Stimulated activated CD8-positive, alpha-beta memory T cell treated with anti-CD3 and anti-CD28 coated beads, Interleukin-4, amount 100 ng/mL, for 24 hours (primary cell): ENCODE results near the gene GPER1.
"Not testable (repeated sequence)": the region's sequence is repeated elsewhere in the genome, so short reads cannot be mapped to it uniquely, and the experiment has no call there.

Experiments used
- DNase-seq: peaks from one replicate; pipeline ENCODE4 v3.0.0-alpha.2; 2020; ENCODE audit warnings: low read depth

Gene GPER1

DNA sequence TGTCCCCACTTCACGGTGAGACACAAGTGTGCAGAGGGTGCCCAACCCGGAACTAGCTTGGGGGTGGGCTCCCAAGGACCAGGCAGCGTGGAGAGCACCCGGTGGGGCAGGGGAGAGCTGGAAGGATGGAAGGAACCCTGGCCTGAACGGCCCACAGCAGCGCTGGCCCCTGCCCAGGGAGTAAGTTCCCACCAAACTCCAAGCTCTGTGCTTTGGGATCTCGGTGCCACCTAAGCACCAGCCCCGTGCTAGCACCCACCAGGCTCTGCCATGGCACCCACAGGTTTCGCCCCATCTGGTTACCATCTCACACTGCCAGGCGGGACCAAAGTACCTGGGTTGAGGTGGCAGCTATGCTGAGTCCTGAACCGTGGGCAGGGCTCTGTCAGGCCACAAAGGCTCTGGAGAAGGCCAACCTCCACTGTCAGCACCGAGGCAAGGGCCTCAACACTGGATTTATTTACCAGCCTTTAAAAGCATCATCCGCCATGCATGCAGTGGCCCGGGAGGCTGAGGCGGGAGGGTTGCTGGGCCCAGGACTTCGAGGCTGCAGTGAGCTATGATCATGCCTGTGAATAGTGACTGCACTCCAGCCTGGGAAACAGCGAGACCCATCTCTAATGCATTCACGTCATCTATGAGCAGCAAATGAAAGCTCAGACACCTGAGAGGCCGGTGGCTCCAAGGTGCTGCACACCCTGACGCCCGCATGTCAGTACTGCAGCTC is 16.0 kb downstream of the GPER1 start:
- DNase-seq = no peak

DNA sequence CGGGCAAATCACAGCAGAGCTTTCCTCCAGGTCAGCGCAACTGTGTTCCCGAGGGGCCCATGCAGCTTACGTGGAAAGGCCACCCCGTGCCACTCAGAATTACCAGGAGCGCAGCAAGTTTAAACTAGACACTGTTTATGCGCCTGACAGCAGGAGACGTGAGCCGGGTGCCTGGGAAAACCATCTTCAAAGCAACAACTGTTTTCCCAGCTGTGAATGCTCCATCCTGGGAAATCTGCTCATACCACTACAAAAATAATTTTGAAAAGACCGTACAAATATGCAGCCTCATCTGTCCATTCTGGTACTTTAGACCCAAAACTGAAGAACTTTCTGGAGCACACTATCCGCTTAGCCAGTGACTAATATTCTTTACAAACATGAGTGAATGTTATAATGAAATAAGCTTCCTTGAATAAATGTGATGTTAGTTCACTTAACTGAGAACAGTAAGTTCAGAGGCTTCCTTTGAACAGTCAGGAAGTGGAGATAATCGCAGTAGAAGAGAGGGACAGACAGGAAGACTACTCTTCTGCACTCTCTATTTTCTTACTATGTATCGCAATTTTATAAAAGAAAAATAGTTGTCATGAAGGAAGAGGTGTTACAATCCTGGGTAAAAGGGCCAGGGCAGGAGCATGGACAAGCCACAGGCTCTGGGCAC is 16.7 kb downstream of the GPER1 start:
- no peak for DNase-seq

DNA sequence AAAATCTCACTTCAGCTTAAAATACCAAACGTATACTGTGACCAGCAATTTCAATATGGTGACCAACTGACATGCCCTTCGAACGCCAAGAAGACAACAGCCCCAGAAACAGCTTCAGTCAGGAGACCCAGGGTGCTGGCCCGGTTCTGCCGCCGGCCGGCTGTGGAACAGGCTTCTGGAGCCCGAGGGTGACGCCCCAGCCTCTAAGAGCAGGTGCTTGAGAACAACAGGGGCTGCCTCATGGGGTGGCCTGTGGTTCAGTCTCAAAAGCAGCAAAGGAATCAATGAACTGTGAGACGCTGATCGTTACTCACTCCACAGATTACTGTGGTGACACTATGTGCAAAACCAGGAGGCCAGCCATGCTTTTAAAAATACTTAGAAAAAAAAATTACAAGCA is 17.3 kb downstream of the GPER1 start:
- DNase-seq = no peak

DNA sequence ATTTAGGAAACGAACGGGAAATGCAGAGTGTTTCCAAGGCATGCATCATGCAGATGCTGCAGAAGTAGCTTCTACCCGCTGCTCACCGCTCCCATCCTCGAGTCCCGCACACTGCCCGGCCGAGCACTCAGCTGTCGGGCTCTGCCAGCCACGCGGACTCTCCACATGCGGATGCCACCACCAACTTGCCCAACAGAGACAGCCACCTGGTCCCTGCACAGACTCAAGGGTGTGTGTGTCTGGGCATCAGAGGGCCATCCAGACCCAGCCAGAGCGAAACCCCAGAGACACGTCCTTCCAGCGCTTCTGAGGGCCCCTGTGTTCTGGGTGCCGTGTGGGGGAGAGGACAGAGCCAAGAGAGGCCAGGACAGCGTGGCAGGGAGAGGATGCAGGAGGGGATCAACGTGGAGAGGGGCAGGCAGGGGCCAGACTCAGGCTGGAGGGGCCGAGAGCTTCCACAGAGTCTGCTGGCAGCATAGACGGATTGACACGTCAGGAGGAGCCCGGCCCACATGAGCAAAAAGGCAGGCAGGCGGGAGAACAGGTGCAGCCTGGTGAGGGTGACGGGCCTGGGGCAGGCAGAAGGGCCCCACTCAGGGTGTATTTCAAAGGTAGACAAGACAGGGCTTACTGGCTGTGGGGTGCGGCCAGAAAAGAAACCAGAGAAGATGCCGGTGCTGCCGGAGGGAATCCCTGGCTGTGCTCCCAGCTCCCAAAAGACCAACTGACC is 18.3 kb downstream of the GPER1 start:
- DNase-seq = no peak

DNA sequence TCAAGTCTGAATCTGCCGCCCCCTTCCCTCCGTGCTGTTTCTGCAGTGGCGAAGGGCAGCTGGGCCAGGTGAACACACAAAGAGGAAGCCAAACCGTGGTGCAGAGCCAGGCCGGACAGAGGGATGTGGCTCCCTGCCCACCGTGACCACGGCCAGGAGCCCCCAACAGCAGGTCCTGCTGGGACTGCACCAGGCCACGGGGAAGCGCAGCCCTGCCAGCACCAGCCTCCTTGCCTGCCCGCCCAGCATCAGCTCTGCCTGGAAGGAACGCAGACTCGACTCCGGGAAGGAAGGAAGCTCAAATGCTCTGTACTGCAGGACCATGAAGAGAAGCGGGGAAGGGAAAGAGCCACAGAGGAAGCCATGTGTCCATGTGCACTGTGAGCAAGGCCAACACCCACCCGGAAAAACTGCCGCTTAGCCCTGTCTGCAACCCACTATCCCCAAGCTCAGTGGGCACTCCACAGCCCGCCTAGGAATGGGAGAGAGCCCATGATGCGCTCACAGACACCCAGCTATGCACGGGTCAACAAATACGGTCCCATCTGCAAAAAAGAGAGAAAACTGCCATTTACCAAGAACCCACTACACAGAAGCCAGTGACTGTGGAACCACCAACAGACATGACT is 19.0 kb downstream of the GPER1 start:
- no peak for DNase-seq

DNA sequence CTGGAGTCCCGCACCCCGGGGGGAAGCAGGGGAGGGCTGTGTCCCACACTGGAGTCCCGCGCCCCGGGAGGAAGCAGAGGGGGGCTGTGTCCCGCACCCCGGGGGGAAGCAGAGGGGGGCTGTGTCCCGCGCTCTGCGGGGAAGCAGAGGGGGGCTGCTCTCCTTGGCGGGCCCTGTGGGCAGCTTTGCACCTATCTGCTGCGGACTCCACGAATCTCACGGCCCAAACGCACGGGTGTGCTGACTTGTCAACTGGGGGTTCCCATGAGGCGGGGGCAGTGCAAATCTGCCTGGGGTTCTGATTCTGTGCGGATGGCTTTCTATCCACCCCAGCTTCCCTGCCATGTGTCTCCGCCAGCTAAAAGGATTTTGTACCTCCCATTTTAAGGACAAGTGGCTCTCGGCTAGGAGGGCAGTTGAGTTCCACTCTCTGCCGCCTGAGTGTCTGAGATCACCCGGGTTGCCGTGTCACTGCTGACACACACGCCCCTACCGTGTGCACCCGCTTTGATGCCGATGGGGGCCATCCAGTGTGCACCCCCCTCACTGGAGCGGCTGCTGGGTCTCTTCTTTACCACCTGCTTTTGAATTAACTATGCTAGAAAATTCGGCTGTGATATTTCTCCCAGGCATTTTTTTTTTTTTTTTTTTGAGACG is 20.5 kb downstream of the GPER1 start:
- no peak for DNase-seq

DNA sequence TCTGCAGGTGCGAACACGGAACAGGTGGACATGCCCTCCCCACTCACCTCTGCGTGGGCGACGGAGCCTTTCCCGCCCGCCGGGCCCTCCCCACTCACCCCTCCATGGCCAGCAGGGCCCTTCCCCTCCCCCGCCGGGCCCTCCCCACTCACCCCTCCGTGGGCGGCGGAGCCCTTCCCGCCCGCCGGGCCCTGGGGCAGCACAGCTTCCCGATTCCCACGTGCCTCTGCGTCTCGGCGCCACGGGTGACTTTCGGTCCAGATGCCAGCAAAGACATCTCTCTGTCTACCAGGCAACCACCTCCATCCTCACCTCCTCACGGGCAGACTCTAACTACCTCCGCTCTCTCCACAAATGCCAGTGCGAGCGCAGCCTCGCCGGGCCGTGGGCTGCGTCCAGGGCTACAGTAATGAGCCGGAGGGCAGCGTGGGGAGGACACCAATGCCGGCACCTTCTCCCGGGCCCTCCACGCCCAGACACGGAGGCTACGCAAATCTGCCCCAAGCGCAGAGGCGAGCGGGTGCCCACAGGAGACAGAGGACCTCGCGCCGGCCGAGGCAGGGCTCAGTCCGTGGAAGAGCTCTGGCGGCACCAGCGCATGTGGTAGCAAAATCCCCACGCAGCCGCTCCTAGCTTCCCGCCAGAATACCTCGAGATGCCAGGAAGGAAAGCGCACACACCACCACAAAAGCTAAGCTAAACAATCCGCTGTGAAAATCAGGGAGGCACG is 21.8 kb downstream of the GPER1 start:
- no peak for DNase-seq

DNA sequence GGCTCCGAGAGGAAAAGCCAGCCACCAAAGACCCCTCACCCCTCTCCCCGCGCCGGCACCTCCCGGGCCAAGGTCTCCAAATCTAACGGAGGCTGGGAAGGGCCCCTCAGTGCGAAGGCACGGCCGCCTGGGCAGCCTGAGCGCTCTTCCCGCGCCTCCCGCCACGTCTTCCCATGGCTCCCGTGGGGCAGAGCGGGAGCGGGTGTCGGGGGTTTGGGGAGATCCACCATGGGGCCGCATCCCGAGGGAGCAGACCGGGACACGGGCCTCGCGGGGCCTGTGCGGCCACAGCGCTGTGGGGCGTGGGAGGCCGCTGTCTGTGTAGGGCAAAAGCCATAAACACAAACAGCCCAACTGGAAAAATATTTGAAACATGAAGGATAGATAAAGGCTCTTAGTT is 22.4 kb downstream of the GPER1 start:
- no peak for DNase-seq

DNA sequence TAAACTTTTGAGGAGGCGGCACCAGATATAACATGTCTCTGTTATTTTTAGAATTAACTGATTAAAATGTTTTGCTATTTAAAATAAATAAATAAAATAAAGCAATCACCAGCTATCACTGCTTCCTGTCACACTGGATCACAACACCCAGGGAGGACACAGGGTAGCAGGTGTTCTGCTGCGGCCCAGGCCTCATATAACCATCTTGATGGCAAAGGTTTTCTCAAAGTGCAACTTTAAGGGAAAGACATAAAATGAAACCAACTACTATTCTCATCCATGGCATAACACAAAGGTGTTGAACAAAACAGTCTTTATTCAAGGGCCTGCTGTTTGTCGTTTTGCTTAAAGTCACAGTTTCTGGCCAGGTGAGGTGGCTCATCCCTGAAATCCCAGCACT is 23.2 kb downstream of the GPER1 start:
- no peak for DNase-seq

DNA sequence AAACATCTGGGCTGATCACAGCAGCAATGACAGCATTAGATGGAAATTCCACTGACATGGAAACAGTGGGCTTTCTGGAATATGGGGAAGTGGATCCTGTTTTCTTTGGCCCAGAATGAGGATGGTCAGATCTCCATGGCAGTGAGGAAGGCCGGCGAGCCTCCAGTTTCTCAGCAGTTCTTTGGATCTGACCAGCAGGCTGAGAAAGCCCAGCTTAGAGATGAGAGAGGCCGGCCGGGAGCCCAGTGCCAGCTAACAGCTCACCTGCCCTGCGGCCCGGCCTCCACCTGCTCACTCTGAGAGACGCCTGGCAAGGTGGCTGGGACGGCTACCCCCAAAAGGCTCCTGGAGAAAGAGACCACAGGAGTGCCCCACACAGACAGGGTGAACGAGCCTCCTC is 24.2 kb downstream of the GPER1 start:
- no peak for DNase-seq

DNA sequence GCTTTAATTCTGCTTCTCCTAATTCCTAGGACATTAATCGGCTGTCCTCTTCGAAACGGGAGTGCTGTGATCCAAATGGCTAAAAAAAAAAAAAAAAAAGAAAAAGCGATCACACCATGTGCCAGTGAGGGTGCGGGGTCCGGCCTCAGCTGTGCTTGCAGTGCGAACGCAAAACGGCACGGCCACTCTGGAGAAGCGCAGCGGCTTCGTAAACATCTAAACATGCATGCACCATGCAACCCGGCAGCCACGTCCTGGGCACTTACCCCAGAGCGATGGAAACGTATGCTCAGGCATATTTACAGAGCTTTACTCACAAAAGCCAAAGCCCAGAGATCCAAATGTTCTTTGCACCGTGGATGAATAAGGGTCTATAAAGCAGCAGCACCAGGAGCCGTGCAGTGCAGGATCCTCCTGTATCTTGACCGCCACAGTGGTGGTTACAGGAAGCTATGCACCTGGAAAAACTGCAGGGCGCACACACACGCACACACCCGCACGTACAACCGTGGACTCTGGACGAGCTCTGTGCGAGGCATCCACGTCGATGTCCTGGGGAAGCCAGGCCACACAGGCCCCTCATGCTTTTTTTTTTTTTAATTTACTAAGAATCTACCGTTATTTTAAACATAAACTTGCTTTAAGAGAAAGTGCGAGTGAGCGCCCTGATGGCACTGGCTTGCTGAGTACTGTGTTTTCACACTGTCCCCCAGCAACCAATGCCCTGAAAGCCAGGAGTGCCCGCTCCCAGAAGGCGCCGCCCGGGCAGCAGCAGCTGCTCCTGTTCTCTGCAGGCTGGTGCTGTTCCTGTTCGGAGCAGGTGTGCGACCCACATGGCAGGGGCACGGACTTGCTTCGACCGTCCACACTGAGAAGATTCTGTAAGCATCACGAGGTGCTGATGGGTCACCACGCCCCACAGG is 25.0 kb downstream of the GPER1 start:
- no peak for DNase-seq

DNA sequence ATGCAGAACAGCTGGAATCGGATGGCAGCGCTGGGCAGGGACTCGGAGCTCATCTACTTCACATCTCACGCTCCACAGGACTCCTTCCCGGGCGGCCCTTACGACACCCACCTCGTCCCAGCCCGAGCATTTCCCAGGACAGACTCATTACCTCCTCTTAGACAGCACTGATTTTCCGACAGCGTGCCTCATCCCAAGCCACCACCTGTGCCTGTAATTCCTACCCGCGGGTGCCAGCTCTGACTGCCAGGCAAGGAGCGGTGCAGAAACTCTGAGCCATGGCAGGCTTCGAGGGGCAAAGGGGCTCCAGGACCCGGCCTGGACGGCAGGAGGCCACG is 25.6 kb downstream of the GPER1 start:
- no peak for DNase-seq

DNA sequence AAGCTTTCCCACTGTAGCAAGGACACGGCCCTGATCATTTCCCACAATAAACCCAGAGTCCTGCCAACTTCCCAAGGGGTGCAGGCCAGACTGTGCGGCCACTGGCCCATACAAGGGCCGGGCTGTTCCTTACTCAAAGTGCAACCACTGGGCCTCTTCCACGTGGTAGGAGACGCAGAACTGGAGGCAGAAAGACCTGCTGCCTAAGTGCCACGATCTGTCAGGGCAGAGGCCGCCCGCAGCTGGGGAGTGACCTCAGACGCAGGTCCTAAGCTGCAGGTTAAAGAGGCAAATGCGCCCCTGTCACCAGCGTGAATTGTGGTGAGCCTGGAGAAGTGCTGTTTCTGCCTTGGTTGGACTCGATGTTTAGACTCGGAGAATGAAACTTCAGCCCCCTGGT is 26.2 kb downstream of the GPER1 start:
- no peak for DNase-seq

DNA sequence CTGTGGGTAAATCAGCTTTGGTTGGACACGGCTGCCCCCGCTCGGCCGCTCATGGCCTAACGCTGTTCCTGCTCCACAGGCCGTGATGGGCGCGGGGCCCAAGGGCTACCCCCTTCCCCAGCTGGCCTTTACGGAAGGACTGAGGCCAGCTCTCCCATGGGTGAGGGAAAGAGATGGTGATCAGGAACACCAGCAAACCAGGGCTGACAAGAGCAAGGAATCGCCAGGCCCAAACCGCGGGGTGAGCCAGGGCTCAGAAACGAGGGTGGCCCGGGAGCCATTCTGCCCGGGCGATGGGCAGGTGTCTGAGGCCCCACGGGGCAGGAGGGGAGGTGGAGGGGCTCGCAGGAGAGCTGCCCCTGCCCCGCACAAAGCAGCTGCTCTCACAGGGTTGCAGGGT is 26.6 kb downstream of the GPER1 start:
- DNase-seq = no peak

DNA sequence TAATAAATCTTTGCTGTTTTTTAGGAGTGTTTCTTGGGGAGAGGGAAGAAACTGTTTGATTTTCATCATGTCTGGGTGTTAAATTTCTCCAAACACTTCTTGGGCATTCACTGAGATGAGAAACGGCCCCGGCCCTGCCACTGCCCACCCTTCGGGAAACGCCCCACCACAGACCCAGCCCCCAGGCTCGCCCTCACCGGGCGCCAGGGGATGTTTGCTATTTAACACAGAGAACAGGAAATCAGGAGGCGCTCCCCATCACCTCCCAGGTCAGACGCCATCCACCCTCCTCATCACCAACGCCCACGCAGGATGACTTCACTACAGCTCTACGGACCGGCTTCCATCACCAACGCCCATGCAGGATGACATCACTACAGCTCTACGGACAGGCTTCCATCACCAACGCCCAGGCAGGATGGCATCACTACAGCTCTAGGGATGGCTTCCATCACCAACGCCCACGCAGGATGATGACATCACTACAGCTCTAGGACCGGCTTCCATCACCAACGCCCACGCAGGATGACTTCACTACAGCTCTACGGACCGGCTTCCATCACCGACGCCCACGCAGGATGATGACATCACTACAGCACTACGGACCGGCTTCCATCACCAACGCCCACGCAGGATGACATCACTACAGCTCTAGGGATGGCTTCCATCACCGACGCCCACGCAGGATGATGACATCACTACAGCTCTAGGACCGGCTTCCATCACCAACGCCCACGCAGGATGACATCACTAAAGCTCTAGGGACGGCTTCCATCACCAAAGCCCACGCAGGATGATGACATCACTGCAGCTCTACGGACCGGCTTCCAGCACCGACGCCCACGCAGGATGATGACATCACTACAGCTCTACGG is 27.5 kb downstream of the GPER1 start:
- DNase-seq = not testable (repeated sequence)

DNA sequence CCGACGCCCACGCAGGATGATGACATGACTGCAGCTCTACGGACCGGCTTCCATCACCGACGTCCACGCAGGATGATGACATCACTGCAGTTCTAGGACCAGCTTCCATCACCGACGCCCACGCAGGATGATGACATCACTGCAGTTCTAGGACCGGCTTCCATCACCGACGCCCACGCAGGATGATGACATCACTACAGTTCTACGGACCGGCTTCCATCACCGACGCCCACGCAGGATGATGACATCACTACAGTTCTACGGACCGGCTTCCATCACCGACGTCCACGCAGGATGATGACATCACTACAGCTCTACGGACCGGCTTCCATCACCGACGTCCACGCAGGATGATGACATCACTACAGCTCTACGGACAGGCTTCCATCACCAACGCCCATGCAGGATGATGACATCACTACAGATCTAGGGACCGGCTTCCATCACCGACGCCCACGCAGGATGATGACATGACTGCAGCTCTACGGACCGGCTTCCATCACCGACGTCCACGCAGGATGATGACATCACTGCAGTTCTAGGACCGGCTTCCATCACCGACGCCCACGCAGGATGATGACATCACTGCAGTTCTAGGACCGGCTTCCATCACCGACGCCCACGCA is 28.6 kb downstream of the GPER1 start:
- DNase-seq = not testable (repeated sequence)

DNA sequence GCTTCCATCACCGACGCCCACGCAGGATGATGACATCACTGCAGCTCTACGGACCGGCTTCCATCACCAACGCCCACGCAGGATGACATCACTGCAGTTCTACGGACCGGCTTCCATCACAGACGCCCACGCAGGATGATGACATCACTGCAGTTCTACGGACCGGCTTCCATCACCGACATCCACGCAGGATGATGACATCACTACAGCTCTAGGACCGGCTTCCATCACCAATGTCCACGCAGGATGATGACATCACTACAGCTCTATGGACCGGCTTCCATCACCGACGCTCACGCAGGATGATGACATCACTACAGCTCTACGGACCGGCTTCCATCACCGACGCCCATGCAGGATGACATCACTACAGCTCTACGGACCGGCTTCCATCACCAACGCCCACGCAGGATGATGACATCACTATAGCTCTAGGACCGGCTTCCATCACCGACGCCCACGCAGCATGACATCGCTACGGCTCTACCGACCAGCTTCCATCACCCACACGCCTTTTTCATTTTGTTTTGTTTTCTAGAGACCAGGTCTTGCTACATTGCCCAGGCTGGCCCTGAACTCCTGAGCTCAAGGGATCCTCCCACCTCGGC is 29.5 kb downstream of the GPER1 start:
- DNase-seq = no peak

DNA sequence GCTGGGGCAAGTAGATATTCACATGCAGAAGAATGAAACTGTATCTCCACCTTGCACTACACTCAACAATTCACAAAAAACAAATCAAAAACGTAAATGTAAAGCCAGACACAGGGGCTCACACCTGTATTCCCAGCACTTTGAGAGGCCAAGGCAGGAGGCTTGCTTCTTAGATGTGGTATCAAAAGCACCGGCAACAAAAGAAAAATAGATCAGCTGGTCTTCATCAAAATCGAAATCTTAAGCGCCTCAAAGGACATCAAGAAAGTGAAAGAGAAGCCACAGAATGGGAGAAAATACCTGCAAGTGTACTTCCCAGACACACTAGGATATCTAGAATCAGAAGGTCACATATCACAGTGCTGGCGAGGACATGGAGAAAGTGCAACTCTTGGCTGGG is 31.3 kb downstream of the GPER1 start:
- DNase-seq = no peak

DNA sequence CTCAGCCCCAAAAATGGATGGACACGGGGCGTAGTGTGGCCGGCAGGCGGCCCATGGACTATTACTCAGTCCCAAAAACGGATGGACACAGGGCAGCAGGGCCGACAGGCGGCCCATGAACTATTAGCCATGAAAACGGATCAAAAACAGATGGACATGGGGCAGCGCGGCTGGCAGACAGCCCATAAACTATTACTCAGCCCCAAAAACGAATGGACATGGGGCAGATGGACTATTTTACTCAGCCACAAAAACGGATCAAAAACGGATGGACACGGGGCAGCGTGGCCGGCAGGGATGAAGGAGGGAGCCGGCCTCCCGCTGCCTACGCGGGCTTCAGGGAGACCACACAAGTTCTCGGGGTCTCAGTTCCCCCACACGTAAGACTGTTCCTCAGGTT is 32.9 kb downstream of the GPER1 start:
- no peak for DNase-seq
